ENCODE data around the gene ESR1.

Gene ESR1

DNA sequence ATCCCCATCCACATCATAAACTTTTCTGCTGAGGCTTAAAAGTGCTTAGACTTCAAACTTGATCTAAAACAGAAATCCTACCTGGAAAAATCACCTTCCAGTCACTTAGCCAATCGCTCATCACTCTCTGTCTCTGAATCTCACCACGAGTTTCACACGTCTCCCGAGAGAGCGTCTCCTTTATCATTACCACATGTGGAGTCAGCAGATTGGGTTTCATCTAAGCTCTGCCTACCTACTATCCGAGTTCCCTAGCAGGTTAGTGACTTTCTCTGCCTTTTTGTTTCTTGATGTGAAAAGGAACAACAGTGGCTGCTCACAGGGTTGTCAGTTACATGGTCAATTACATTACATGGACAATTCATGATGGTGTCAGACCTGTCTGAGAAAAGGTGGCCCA is 286.2 kb downstream of the ESR1 start:
- no peak overlapping the region for H3K27ac Mint-ChIP-seq
- no peak for DNase-seq
- H3K27me3 Mint-ChIP-seq = peaks cover 6 to 9% of the 10 kb centered on the region in 2 donors
- ATAC-seq (replicated peaks) = no peak
- no peaks in the 10 kb centered on the region for H3K36me3 Mint-ChIP-seq (ENCODE audit: insufficient read depth)
- H3K4me1 Mint-ChIP-seq (ENCODE audit: low read depth in 2 of 2) = peaks cover 0 to 4% of the 10 kb centered on the region in 2 donors
- H3K4me3 Mint-ChIP-seq = no peak overlapping the region
- no peaks in the 10 kb centered on the region for H3K9me3 Mint-ChIP-seq

GRCh38 chr6:152094276-152094675 is 286.8 kb downstream of the ESR1 start:
- DNase-seq (no peak), ATAC-seq (replicated peaks) (no peak)
- Mint-ChIP-seq H3K9me3 (no peaks in the 10 kb centered on the region), H3K27ac (no peak overlapping the region), H3K4me1 (ENCODE audit: low read depth in 2 of 2) (peaks cover 0 to 4% of the 10 kb centered on the region in 2 donors), H3K36me3 (ENCODE audit: insufficient read depth) (no peaks in the 10 kb centered on the region), H3K4me3 (no peak overlapping the region), H3K27me3 (peaks cover 6 to 9% of the 10 kb centered on the region in 2 donors)

GRCh38 chr6:152094992-152095592 is 287.6 kb downstream of the ESR1 start:
- Mint-ChIP-seq H3K27ac (no peak overlapping the region), H3K36me3 (ENCODE audit: insufficient read depth) (no peaks in the 10 kb centered on the region), H3K4me3 (no peak overlapping the region), H3K4me1 (ENCODE audit: low read depth in 2 of 2) (peaks cover 0 to 4% of the 10 kb centered on the region in 2 donors), H3K9me3 (no peaks in the 10 kb centered on the region), H3K27me3 (peaks cover 6 to 8% of the 10 kb centered on the region in 2 donors)
- no peak for DNase-seq
- ATAC-seq (replicated peaks) = no peak

DNA sequence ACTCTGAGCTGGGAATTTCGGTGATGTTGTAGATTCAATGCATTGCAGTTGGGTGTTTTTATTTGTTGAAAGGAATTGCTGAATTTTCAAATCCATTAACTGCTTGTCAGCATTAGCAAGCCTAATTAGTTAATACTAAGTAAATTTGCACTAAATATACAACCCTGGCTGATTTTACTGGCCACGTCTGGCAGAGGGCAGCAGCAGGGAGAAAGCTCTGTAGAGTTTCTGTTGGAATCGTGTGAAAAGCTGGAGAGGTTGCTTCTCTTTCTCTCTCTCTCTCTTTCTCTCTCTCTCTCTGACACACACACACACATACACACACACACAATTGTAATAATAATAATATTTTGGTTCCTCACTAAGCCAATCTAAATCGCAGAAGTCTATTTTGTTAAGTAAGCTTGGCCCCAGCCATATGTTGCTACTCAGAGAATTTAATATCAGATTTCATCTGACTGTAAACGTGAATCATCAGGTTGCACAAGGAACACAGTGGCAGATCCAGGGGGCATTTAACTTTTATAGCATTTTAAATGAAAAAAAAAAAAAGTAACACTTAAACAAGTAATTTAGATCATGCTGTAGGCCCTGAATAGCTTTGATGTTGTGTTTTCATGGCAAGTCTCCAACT is 289.5 kb downstream of the ESR1 start:
- DNase-seq (no peak), ATAC-seq (replicated peaks) (no peak)
- Mint-ChIP-seq H3K27ac (no peak overlapping the region), H3K9me3 (no peaks in the 10 kb centered on the region), H3K4me3 (no peak overlapping the region), H3K27me3 (no peaks in the 10 kb centered on the region), H3K36me3 (ENCODE audit: insufficient read depth) (no peaks in the 10 kb centered on the region), H3K4me1 (ENCODE audit: low read depth in 2 of 2) (peaks cover 0 to 4% of the 10 kb centered on the region in 2 donors)

DNA sequence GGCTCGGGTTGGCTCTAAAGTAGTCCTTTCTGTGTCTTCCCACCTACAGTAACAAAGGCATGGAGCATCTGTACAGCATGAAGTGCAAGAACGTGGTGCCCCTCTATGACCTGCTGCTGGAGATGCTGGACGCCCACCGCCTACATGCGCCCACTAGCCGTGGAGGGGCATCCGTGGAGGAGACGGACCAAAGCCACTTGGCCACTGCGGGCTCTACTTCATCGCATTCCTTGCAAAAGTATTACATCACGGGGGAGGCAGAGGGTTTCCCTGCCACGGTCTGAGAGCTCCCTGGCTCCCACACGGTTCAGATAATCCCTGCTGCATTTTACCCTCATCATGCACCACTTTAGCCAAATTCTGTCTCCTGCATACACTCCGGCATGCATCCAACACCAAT is 291.2 kb downstream of the ESR1 start:
- Mint-ChIP-seq H3K27me3 (no peaks in the 10 kb centered on the region), H3K4me3 (no peak overlapping the region), H3K4me1 (ENCODE audit: low read depth in 2 of 2) (peaks cover 0 to 4% of the 10 kb centered on the region in 2 donors), H3K9me3 (no peaks in the 10 kb centered on the region), H3K27ac (no peak overlapping the region), H3K36me3 (ENCODE audit: insufficient read depth) (no peaks in the 10 kb centered on the region)
- ATAC-seq (replicated peaks) (no peak), DNase-seq (no peak)

DNA sequence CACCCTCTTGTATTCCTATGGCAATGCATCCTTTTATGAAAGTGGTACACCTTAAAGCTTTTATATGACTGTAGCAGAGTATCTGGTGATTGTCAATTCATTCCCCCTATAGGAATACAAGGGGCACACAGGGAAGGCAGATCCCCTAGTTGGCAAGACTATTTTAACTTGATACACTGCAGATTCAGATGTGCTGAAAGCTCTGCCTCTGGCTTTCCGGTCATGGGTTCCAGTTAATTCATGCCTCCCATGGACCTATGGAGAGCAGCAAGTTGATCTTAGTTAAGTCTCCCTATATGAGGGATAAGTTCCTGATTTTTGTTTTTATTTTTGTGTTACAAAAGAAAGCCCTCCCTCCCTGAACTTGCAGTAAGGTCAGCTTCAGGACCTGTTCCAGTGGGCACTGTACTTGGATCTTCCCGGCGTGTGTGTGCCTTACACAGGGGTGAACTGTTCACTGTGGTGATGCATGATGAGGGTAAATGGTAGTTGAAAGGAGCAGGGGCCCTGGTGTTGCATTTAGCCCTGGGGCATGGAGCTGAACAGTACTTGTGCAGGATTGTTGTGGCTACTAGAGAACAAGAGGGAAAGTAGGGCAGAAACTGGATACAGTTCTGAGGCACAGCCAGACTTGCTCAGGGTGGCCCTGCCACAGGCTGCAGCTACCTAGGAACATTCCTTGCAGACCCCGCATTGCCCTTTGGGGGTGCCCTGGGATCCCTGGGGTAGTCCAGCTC is 292.1 kb downstream of the ESR1 start:
- DNase-seq (no peak), ATAC-seq (replicated peaks) (no peak)
- no peaks in the 10 kb centered on the region for H3K36me3 Mint-ChIP-seq (ENCODE audit: insufficient read depth)
- H3K4me3 Mint-ChIP-seq = no peak overlapping the region
- H3K27ac Mint-ChIP-seq = no peak overlapping the region
- H3K4me1 Mint-ChIP-seq (ENCODE audit: low read depth in 2 of 2) = peaks cover 0 to 4% of the 10 kb centered on the region in 2 donors
- H3K27me3 Mint-ChIP-seq = no peaks in the 10 kb centered on the region
- no peaks in the 10 kb centered on the region for H3K9me3 Mint-ChIP-seq

GRCh38 chr6:152100183-152100618 is 292.7 kb downstream of the ESR1 start:
- no peak for ATAC-seq (replicated peaks)
- no peaks in the 10 kb centered on the region for H3K27me3 Mint-ChIP-seq
- H3K4me3 Mint-ChIP-seq = no peak overlapping the region
- no peaks in the 10 kb centered on the region for H3K36me3 Mint-ChIP-seq (ENCODE audit: insufficient read depth)
- no peak for DNase-seq
- H3K27ac Mint-ChIP-seq = no peak overlapping the region
- H3K9me3 Mint-ChIP-seq = no peaks in the 10 kb centered on the region
- peaks cover 0 to 1% of the 10 kb centered on the region in 2 donors for H3K4me1 Mint-ChIP-seq (ENCODE audit: low read depth in 2 of 2)

- H3K4me3 Mint-ChIP-seq = no peak overlapping the region
- H3K36me3 Mint-ChIP-seq (ENCODE audit: insufficient read depth) = peaks cover 4% of the 10 kb centered on the region
- DNase-seq (no peak), ATAC-seq (replicated peaks) (no peak)
- no peaks in the 10 kb centered on the region for H3K9me3 Mint-ChIP-seq
- H3K4me1 Mint-ChIP-seq (ENCODE audit: low read depth in 2 of 2) = no peaks in the 10 kb centered on the region
- H3K27me3 Mint-ChIP-seq = peaks cover 0 to 12% of the 10 kb centered on the region in 2 donors
- H3K27ac Mint-ChIP-seq = no peak overlapping the region
Measured at GRCh38 chr6:152107973-152108372, 300.5 kb downstream of the ESR1 start.

- no peak for ATAC-seq (replicated peaks)
- Mint-ChIP-seq H3K4me3 (no peak overlapping the region), H3K36me3 (ENCODE audit: insufficient read depth) (peaks cover 4% of the 10 kb centered on the region), H3K4me1 (ENCODE audit: low read depth in 2 of 2) (no peaks in the 10 kb centered on the region), H3K27ac (no peak overlapping the region), H3K9me3 (no peaks in the 10 kb centered on the region), H3K27me3 (peaks cover 0 to 12% of the 10 kb centered on the region in 2 donors)
- no peak for DNase-seq
Measured at GRCh38 chr6:152110886-152111820, 303.7 kb downstream of the ESR1 start.

GRCh38 chr6:152112491-152113261 is 305.2 kb downstream of the ESR1 start:
- Mint-ChIP-seq H3K27ac (no peak overlapping the region), H3K4me1 (ENCODE audit: low read depth in 2 of 2) (no peaks in the 10 kb centered on the region), H3K27me3 (peaks cover 0 to 12% of the 10 kb centered on the region in 2 donors), H3K4me3 (no peak overlapping the region), H3K36me3 (ENCODE audit: insufficient read depth) (peaks cover 4% of the 10 kb centered on the region), H3K9me3 (no peaks in the 10 kb centered on the region)
- DNase-seq (no peak), ATAC-seq (replicated peaks) (no peak)

GRCh38 chr6:152117156-152118133 is 310.0 kb downstream of the ESR1 start:
- no peak for DNase-seq
- H3K4me1 Mint-ChIP-seq (ENCODE audit: low read depth in 2 of 2) = peaks cover 0 to 7% of the 10 kb centered on the region in 2 donors
- H3K27ac Mint-ChIP-seq = peak overlapping the region in 1 of 2 donors; percentile 80
- H3K27me3 Mint-ChIP-seq = no peaks in the 10 kb centered on the region
- peaks cover 27% of the 10 kb centered on the region for H3K36me3 Mint-ChIP-seq (ENCODE audit: insufficient read depth)
- ATAC-seq (replicated peaks) = no peak
- peaks cover 0 to 1% of the 10 kb centered on the region in 2 donors for H3K9me3 Mint-ChIP-seq
- no peak overlapping the region for H3K4me3 Mint-ChIP-seq

DNA sequence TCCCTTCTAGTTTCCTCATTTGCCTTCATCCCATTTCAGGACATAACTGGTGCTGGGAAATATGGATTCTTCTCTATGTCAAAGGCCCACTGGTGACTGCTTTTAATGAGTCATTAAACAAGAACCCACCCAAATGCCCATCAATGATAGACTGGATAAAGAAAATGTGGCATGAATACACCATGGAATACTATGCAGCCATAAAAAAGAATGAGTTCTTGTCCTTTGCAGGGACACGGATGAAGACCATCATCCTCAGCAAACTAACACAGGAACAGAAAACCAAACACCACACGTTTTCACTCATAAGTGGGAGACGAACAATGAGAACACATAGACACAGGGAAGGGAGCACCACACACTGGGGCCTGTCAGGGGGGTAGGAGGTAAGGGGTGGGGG is 310.7 kb downstream of the ESR1 start:
- no peaks in the 10 kb centered on the region for H3K27me3 Mint-ChIP-seq
- H3K27ac Mint-ChIP-seq = peak overlapping the region in 1 of 2 donors; percentile 80
- H3K4me3 Mint-ChIP-seq = no peak overlapping the region
- peaks cover 0 to 1% of the 10 kb centered on the region in 2 donors for H3K9me3 Mint-ChIP-seq
- no peak for ATAC-seq (replicated peaks)
- peaks cover 0 to 7% of the 10 kb centered on the region in 2 donors for H3K4me1 Mint-ChIP-seq (ENCODE audit: low read depth in 2 of 2)
- peaks cover 27% of the 10 kb centered on the region for H3K36me3 Mint-ChIP-seq (ENCODE audit: insufficient read depth)
- DNase-seq = no peak
